HG03439 (cell line): ENCODE results near the gene ING2.
"Not testable (repeated sequence)": the region's sequence is repeated elsewhere in the genome, so short reads cannot be mapped to it uniquely, and the experiment has no call there.

Source experiments
- ATAC-seq: cut with Tn5 transposase; IDR thresholded peaks from one replicate; pipeline ENCODE4 v1.9.1; 2021; ENCODE audit warnings: mild to moderate bottlenecking, moderate library complexity; ENCODE audit not compliant: unreplicated experiment

ING2 gene

GRCh38 chr4:183544109-183544508 lies 39.3 kb downstream of the ING2 start:
- no peak for ATAC-seq

GRCh38 chr4:183546376-183546775 lies 41.5 kb downstream of the ING2 start:
- ATAC-seq: no peak

GRCh38 chr4:183548306-183548705 lies 43.4 kb downstream of the ING2 start:
- ATAC-seq: no peak

- no peak for ATAC-seq
Observed at GRCh38 chr4:183550345-183551093, 45.7 kb downstream of the ING2 start.

- ATAC-seq: no peak
Observed at GRCh38 chr4:183552274-183553146, 47.7 kb downstream of the ING2 start.

DNA sequence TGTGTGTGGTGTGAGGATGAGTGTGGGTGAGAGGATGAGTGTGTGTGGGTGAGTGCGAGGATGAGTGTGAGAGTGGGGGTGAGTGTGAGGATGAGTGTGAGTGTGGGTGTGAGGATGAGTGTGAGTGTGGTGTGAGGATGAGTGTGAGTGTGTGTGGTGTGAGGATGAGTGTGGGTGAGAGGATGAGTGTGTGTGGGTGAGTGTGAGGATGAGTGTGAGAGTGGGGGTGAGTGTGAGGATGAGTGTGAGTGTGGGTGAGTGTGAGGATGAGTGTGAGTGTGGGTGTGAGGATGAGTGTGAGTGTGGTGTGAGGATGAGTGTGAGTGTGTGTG lies 48.3 kb downstream of the ING2 start:
- ATAC-seq: not testable (repeated sequence)

- ATAC-seq: no peak
Observed at GRCh38 chr4:183553601-183554345, 48.9 kb downstream of the ING2 start.

- ATAC-seq: no peak
Observed at GRCh38 chr4:183554346-183554686, 49.5 kb downstream of the ING2 start.

DNA sequence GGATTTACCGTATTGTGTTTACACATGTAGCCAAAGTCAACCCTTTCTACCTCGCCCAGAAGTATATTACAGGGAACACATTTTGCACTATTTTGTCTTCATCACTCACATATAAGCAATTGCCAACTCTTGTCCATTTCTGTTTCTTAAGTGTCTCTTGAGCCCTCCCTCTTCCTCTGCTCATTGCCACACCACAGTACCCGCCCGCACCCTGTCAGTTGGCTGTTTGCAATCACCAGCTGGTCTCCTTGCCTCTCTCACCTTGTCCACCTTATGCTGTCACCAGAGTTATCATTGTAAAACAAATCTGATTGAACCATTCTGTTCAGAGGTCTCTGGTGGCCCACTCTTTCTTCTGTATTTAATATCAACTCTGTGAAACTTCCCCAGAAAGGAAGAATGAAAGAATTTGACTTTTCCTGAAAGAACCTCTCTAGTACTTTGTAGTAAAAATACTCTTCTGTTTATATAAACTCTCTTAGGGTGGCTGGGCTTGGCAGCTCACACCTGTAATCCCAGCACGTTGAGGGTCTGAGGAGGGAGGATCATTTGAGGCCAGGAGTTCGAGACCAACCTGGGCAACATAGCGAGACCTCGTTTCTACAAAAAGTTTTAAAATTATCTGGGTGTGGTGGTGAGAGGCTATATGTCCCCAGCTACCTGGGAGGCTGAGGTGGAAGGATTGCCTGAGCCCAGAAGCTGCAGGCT lies 50.2 kb downstream of the ING2 start:
- no peak for ATAC-seq

DNA sequence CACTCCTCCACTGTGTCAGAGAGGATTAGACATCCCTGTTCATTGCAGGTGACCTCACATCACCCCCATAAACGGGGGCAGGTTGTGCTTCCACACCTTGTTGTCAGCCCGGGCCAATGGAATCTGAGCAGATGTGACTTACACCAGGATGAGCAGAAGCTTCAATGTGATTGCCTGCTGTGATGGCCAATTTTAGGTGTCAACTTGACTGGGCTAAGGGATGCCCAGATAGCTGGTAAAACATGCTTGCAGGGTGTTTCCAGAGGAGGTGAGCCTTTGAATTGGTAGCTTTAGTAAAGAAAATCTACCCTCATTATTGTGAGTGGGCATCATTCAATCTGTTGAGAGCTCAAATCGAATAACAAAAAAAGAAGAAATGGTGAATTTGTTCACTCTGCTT lies 52.1 kb downstream of the ING2 start:
- ATAC-seq: no peak

GRCh38 chr4:183557611-183558010 lies 52.8 kb downstream of the ING2 start:
- no peak for ATAC-seq

GRCh38 chr4:183558873-183559272 lies 54.0 kb downstream of the ING2 start:
- no peak for ATAC-seq

GRCh38 chr4:183561905-183562304 lies 57.0 kb downstream of the ING2 start:
- no peak for ATAC-seq
